Stomach (tissue), 9 donors: ENCODE data around the gene LRRC46. TPM values are rescaled to one million over a fixed set of nuclear protein-coding genes. Genes with fewer than 3 reads are reported as not detected.
A peak's percentile ranks its signal among the peaks of the same experiment; 100 is the strongest.

Source experiments
- DNase-seq, 2 donors: peaks; one replicate each; pipeline versions ENCODE4 v3.0.0 to v3.0.0-alpha.2; 2013 to 2019
- H3K27ac ChIP-seq, 5 donors: fragments of 200-600 bp in 4 of 5; sonication (generic) in 4 of 5; one replicate each; pipeline ENCODE4 v1.5.1; 2013 to 2019; ENCODE audit warnings: mild to moderate bottlenecking in 1 of 5, moderate library complexity in 1 of 5
- H3K27me3 ChIP-seq, 3 donors: fragments of 200-600 bp; sonication (generic); one replicate each; pipeline ENCODE4 v1.5.1; 2017 to 2019; ENCODE audit warnings: mixed run types in 1 of 3
- H3K36me3 ChIP-seq, 4 donors: fragments of 200-600 bp; sonication (generic); 1 replicate in 3 of 4; 2 replicates in 1 of 4; pipeline ENCODE4 v1.5.1; 2016 to 2019
- H3K4me1 ChIP-seq, 4 donors: fragments of 200-600 bp; sonication (generic); one replicate each; pipeline ENCODE4 v1.5.1; 2016 to 2019
- H3K4me3 ChIP-seq, 4 donors: fragments of 200-600 bp; sonication (generic) in 3 of 4; one replicate each; pipeline ENCODE4 v1.5.1; 2016 to 2019; ENCODE audit warnings: mild to moderate bottlenecking in 1 of 4
- H3K9me3 ChIP-seq, 4 donors: fragments of 200-600 bp; sonication (generic); one replicate each; pipeline ENCODE4 v1.5.1; 2016 to 2019
- CTCF ChIP-seq, 7 experiments: fragments of 450-650 bp in 4 of 7; fragments of 200-600 bp in 3 of 7; sonication (generic) in 3 of 7; IDR thresholded peaks; one replicate each; pipeline ENCODE4 v1.5.1; 2016 to 2019; ENCODE audit warnings: antibody characterized with exemption in 7 of 7, control low read depth in 2 of 7, mild to moderate bottlenecking in 1 of 7
- EP300 ChIP-seq: sonication (generic); formaldehyde crosslinking; IDR thresholded peaks from one replicate; pipeline ENCODE4 v1.6.1; 2017; ENCODE audit warnings: antibody characterized with exemption
- POLR2A ChIP-seq, 4 donors: fragments of 450-650 bp; IDR thresholded peaks; one replicate each; pipeline ENCODE4 v1.6.1; 2016; ENCODE audit warnings: antibody characterized with exemption in 4 of 4, control low read depth in 2 of 4, mild to moderate bottlenecking in 1 of 4, moderate library complexity in 1 of 4
- POLR2AphosphoS5 ChIP-seq, 3 donors: sonication (generic); formaldehyde crosslinking; IDR thresholded peaks; one replicate each; pipeline ENCODE4 v1.6.1; 2016; ENCODE audit warnings: antibody characterized with exemption in 3 of 3
- WGBS, 5 donors: extraction: QIAGEN DNeasy Blood & Tissue Kit in 3 of 5; methylation state at CpG; one replicate each; pipeline versions ENCODE4 v1.1.5 to v1.1.7; 2013 to 2018; 5-methylcytosine and 5-hydroxymethylcytosine counted together
- intact Hi-C: fragments of 100-400 bp; cut with DNase I; formaldehyde crosslinking; loops from one replicate; pipeline ENCODE4 v1.15.1; 2023; ENCODE audit warnings: low total_unique reads
- polyA plus RNA-seq, 3 donors: library from polyadenylated mRNA; stranded (reverse); fragments of 200-250 nt; gene quantifications; one replicate each; pipeline ENCODE4 v1.2.3, GENCODE V29; 2013
- total RNA-seq, 5 donors: library from RNA; depleted of rRNA; stranded (reverse); fragments of >200 nt; gene quantifications; one replicate each; pipeline versions ENCODE4 v1.1.0 to v1.2.3, GENCODE V29; 2014 to 2016
- donor health status: healthy with polysubstance abuse.
- donor health status: Bipolar disorder and iron deficiency.
- donor health status: healthy.

Gene LRRC46
- total and polyA plus RNA-seq, 8 donors = 0.31 to 0.75 (median 0.48) TPM; not detected in 5

GRCh38 chr17:47807421-47807820 lies 24.0 kb upstream of the LRRC46 start:
- intact Hi-C loops = no loop called here
- TF ChIP-seq EP300 = no peak
- peak in 1 of 2 donors; percentile 11 for DNase-seq
- Histone ChIP-seq H3K27me3 (no peaks in the 10 kb centered on the region), H3K9me3 (no peaks in the 10 kb centered on the region), H3K4me1 (peaks cover 29 to 41% (median 37%) of the 10 kb centered on the region in 4 donors), H3K27ac (no peak overlapping the region), H3K4me3 (no peak overlapping the region), H3K36me3 (peaks cover 35 to 68% (median 59%) of the 10 kb centered on the region in 4 donors)
- 83 to 95% (median 92%) methylated on average over 10 to 11 of the region's 11 CpGs for whole genome bisulfite sequencing, 5 donors

- DNase-seq = peak in 1 of 2 donors; percentile 0
- H3K36me3 ChIP-seq = peaks cover 41 to 76% (median 67%) of the 10 kb centered on the region in 4 donors
- peak overlapping the region in 3 of 5 donors; percentile 20 to 85 (median 79) for H3K27ac ChIP-seq
- TF ChIP-seq POLR2A (IDR thresholded peaks at IDR 0.05) (no peak), EP300 (no peak), POLR2AphosphoS5 (IDR thresholded peaks at IDR 0.05) (no peak), CTCF (IDR thresholded peaks at IDR 0.05) (no peak)
- no peak overlapping the region for H3K4me3 ChIP-seq
- peaks cover 32 to 46% (median 42%) of the 10 kb centered on the region in 4 donors for H3K4me1 ChIP-seq
- intact Hi-C loops = no loop called here
- no peaks in the 10 kb centered on the region for H3K27me3 ChIP-seq
- no peaks in the 10 kb centered on the region for H3K9me3 ChIP-seq
- 89 to 94% (median 90%) methylated on average over 20 of the region's 20 CpGs for WGBS, 5 donors
Observed at GRCh38 chr17:47808036-47808829, 23.2 kb upstream of the LRRC46 start.

DNA sequence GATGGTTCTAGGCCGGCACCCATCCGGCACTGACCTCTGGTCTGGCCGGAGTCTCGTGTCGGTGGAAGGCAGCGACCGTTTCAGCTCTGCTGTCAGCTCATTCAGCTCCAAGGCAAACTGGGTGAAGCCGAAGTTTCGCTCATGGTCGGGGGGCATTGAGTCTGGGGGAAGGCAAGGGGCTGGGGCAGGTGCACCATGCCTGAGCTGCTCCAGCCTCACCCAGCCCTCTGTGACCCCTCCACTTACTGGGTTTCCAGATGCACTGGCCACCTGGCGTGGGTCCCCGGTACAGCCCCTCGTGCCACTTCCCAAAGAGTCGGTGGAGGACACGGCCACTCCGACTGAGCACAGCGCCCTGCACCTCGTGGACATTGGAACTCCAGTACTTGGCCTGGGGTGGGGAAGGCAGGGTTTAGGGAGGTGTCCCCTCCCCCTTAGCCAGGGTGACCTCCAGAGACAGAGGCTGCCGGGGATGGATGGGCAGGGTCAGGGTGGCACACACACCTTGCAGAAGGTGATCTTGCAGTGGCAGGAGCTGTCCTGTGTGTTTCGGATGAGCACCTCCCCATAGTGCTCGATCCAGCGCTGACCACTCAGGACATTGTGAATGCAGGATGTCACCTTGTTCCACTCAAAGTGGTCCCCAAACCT lies 22.5 kb upstream of the LRRC46 start:
- intact Hi-C loops = no loop called here
- no peaks in the 10 kb centered on the region for H3K27me3 ChIP-seq
- WGBS, 5 donors = 92 to 96% (median 94%) methylated on average over 20 to 22 of the region's 22 CpGs
- peaks cover 32 to 52% (median 43%) of the 10 kb centered on the region in 4 donors for H3K4me1 ChIP-seq
- no peaks in the 10 kb centered on the region for H3K9me3 ChIP-seq
- H3K27ac ChIP-seq = peak overlapping the region; percentile 77 to 85 (median 79)
- peaks cover 48 to 83% (median 74%) of the 10 kb centered on the region in 4 donors for H3K36me3 ChIP-seq
- no peak overlapping the region for H3K4me3 ChIP-seq
- peak in 1 of 2 donors; percentile 4 for DNase-seq
- TF ChIP-seq CTCF (IDR thresholded peaks at IDR 0.05) (no peak), POLR2AphosphoS5 (IDR thresholded peaks at IDR 0.05) (no peak), POLR2A (IDR thresholded peaks at IDR 0.05) (no peak), EP300 (no peak)

GRCh38 chr17:47810200-47810821 lies 21.2 kb upstream of the LRRC46 start:
- intact Hi-C loops = no loop called here
- H3K36me3 ChIP-seq = peaks cover 62 to 97% (median 87%) of the 10 kb centered on the region in 4 donors
- H3K4me1 ChIP-seq = peaks cover 32 to 52% (median 45%) of the 10 kb centered on the region in 4 donors
- TF ChIP-seq CTCF (IDR thresholded peaks at IDR 0.05) = no peak
- no peak for TF ChIP-seq EP300
- peak in 2 of 3 donors; percentile 67 for TF ChIP-seq POLR2AphosphoS5 (IDR thresholded peaks at IDR 0.05)
- TF ChIP-seq POLR2A (IDR thresholded peaks at IDR 0.05) = no peak
- H3K27ac ChIP-seq = peak overlapping the region; percentile 77 to 85 (median 79)
- no peaks in the 10 kb centered on the region for H3K9me3 ChIP-seq
- H3K4me3 ChIP-seq = no peak overlapping the region
- WGBS, 5 donors = 18 to 40% (median 32%) methylated on average over 10 of the region's 10 CpGs
- DNase-seq = peak; percentile 82 to 92
- H3K27me3 ChIP-seq = no peaks in the 10 kb centered on the region
